ENCODE results near the gene MYO3B. TPM values are rescaled to one million over a fixed set of nuclear protein-coding genes. Genes with fewer than 3 reads are reported as not detected.

The MYO3B gene
- total RNA-seq, 2 experiments from 2014 or later: not detected

GRCh38 chr2:170241756-170242155 lies 63.8 kb downstream of the MYO3B start:
- H2AFZ ChIP-seq (ENCODE audit: low read length): no peak overlapping the region
- H3K9me2 ChIP-seq (ENCODE audit: insufficient read depth, low read length): no peaks in the 10 kb centered on the region
- BruUV-seq (replicated peaks): no TSS peak
- POLR2A ChIA-PET: interaction anchor here (0.9 kb wide), 1 partner anchor 18 kb away, joined by 3 read pairs; no protein-coding TSS in a partner anchor
- TF ChIP-seq CTCF (conservative IDR thresholded peaks at IDR 0.05; ENCODE audit: low read length) (no peak), EZH2phosphoT487 (IDR thresholded peaks at IDR 0.05; ENCODE audit: borderline replicate concordance, low read depth, low read length) (no peak)
- no peaks in the 10 kb centered on the region for H4K20me1 ChIP-seq (ENCODE audit: insufficient read depth, low read length)
- H3K36me3 ChIP-seq (ENCODE audit: insufficient read depth, low read length): no peaks in the 10 kb centered on the region
- no peaks in the 10 kb centered on the region for H3K4me1 ChIP-seq (ENCODE audit: insufficient read depth, low read length, poor library complexity, severe bottlenecking)
- no peak overlapping the region for H3K4me2 ChIP-seq (ENCODE audit: low read length)
- no peak overlapping the region for H3K4me3 ChIP-seq (ENCODE audit: low read depth, low read length, poor library complexity, severe bottlenecking)
- no peak for DNase-seq (ENCODE audit: low spot score)
- no peaks in the 10 kb centered on the region for H3K9me3 ChIP-seq (ENCODE audit: low read length)
- CTCF ChIA-PET (ENCODE audit: unreplicated experiment): no interaction called here
- intact Hi-C loops (cut with micrococcal nuclease; ENCODE audit: unreplicated experiment): no loop called here
- H3K79me2 ChIP-seq (ENCODE audit: insufficient read depth, low read depth, low read length): no peaks in the 10 kb centered on the region
- H3K27ac ChIP-seq (ENCODE audit: low read depth, low read length, poor library complexity, severe bottlenecking): no peak overlapping the region

- Histone ChIP-seq H3K27ac (ENCODE audit: low read depth, low read length, poor library complexity, severe bottlenecking) (no peak overlapping the region), H3K9me3 (ENCODE audit: low read length) (no peaks in the 10 kb centered on the region), H3K79me2 (ENCODE audit: insufficient read depth, low read depth, low read length) (no peaks in the 10 kb centered on the region), H4K20me1 (ENCODE audit: insufficient read depth, low read length) (no peaks in the 10 kb centered on the region), H3K4me3 (ENCODE audit: low read depth, low read length, poor library complexity, severe bottlenecking) (no peak overlapping the region), H3K36me3 (ENCODE audit: insufficient read depth, low read length) (no peaks in the 10 kb centered on the region), H3K9me2 (ENCODE audit: insufficient read depth, low read length) (no peaks in the 10 kb centered on the region), H2AFZ (ENCODE audit: low read length) (no peak overlapping the region), H3K4me2 (ENCODE audit: low read length) (no peak overlapping the region), H3K4me1 (ENCODE audit: insufficient read depth, low read length, poor library complexity, severe bottlenecking) (no peaks in the 10 kb centered on the region)
- ChIA-PET CTCF (ENCODE audit: unreplicated experiment) (no interaction called here), POLR2A (interaction anchor here (0.6 kb wide), 1 partner anchor 242 kb away, joined by 6 read pairs; no protein-coding TSS in a partner anchor)
- no peak for DNase-seq (ENCODE audit: low spot score)
- TF ChIP-seq EZH2phosphoT487 (IDR thresholded peaks at IDR 0.05; ENCODE audit: borderline replicate concordance, low read depth, low read length): no peak
- no peak for TF ChIP-seq CTCF (conservative IDR thresholded peaks at IDR 0.05; ENCODE audit: low read length)
- intact Hi-C loops (cut with micrococcal nuclease; ENCODE audit: unreplicated experiment): no loop called here
- BruUV-seq (replicated peaks): no TSS peak
These were observed 65.3 kb downstream of the MYO3B start for GRCh38 chr2:170243118-170243837.

- no peaks in the 10 kb centered on the region for H3K9me3 ChIP-seq (ENCODE audit: low read length)
- no peaks in the 10 kb centered on the region for H3K9me2 ChIP-seq (ENCODE audit: insufficient read depth, low read length)
- H4K20me1 ChIP-seq (ENCODE audit: insufficient read depth, low read length): no peaks in the 10 kb centered on the region
- ChIA-PET POLR2A (no interaction called here), CTCF (ENCODE audit: unreplicated experiment) (no interaction called here)
- H3K27ac ChIP-seq (ENCODE audit: low read depth, low read length, poor library complexity, severe bottlenecking): no peak overlapping the region
- no peaks in the 10 kb centered on the region for H3K79me2 ChIP-seq (ENCODE audit: insufficient read depth, low read depth, low read length)
- no peaks in the 10 kb centered on the region for H3K4me1 ChIP-seq (ENCODE audit: insufficient read depth, low read length, poor library complexity, severe bottlenecking)
- BruUV-seq (replicated peaks): no TSS peak
- no peak for TF ChIP-seq CTCF (conservative IDR thresholded peaks at IDR 0.05; ENCODE audit: low read length)
- TF ChIP-seq EZH2phosphoT487 (IDR thresholded peaks at IDR 0.05; ENCODE audit: borderline replicate concordance, low read depth, low read length): no peak
- intact Hi-C loops (cut with micrococcal nuclease; ENCODE audit: unreplicated experiment): no loop called here
- no peak for DNase-seq (ENCODE audit: low spot score)
- no peak overlapping the region for H2AFZ ChIP-seq (ENCODE audit: low read length)
- H3K4me3 ChIP-seq (ENCODE audit: low read depth, low read length, poor library complexity, severe bottlenecking): no peak overlapping the region
- no peaks in the 10 kb centered on the region for H3K36me3 ChIP-seq (ENCODE audit: insufficient read depth, low read length)
- H3K4me2 ChIP-seq (ENCODE audit: low read length): no peak overlapping the region
These were observed 66.0 kb downstream of the MYO3B start for GRCh38 chr2:170243898-170244297.
